H1 (cell line): ENCODE results near the gene C3orf52. TPM values are rescaled to one million over a fixed set of nuclear protein-coding genes. Genes with fewer than 3 reads are reported as not detected.

ENCODE experiments used
- CTCF ChIA-PET: fragments of 300-600 bp; sonication (Branson Sonifier 250); formaldehyde crosslinking; loops from one replicate; lab custom pipeline; 2021; ENCODE audit not compliant: partially characterized antibody; lab: Charles Lee
- POLR2A ChIA-PET: fragments of 300-600 bp; sonication (Branson Sonifier 250); formaldehyde crosslinking; loops from one replicate; lab custom pipeline; 2021; ENCODE audit warnings: inconsistent platforms; ENCODE audit not compliant: partially characterized antibody; lab: Charles Lee
- DNase-seq, 2 experiments: peaks; one replicate each; pipeline versions ENCODE4 v3.0.0 to v3.0.0-alpha.2; 2010 to 2022; ENCODE audit warnings: low spot score in 2 of 2, low read depth in 1 of 2, mixed read lengths in 1 of 2
- FAIRE-seq: peaks from 2 replicates; lab custom pipeline; 2011; peaks lifted over from hg19 to GRCh38; lab: Jason Lieb, UNC
- H2AFZ ChIP-seq: 2 replicates; pipeline ENCODE4 v1.8.1; 2012; ENCODE audit warnings: low read length, inconsistent platforms
- H2AK5ac ChIP-seq: 2 replicates; pipeline ENCODE4 v1.6.1; 2013; ENCODE audit warnings: low read depth, low read length
- H2BK120ac ChIP-seq: replicated peaks from 2 replicates; pipeline ENCODE3; 2013; ENCODE audit warnings: low read depth, low read length, inconsistent platforms
- H2BK12ac ChIP-seq: 2 replicates; pipeline ENCODE4 v1.6.1; 2013; ENCODE audit warnings: low read depth, low read length
- H2BK15ac ChIP-seq: 2 replicates; pipeline ENCODE4 v1.6.1; 2013; ENCODE audit warnings: low read length
- H2BK20ac ChIP-seq: 2 replicates; pipeline ENCODE4 v1.6.1; 2013; ENCODE audit warnings: low read length
- H2BK5ac ChIP-seq: 2 replicates; pipeline ENCODE4 v1.6.1; 2013; ENCODE audit warnings: low read depth, low read length
- H3K14ac ChIP-seq: 2 replicates; pipeline ENCODE4 v1.6.1; 2013; ENCODE audit warnings: inconsistent platforms; ENCODE audit not compliant: insufficient read length
- H3K18ac ChIP-seq: 2 replicates; pipeline ENCODE4 v1.6.1; 2013; ENCODE audit warnings: low read length; ENCODE audit errors: extremely low read depth
- H3K23ac ChIP-seq: 2 replicates; pipeline ENCODE4 v1.6.1; 2013; ENCODE audit warnings: inconsistent platforms; ENCODE audit not compliant: insufficient read length
- H3K23me2 ChIP-seq: 2 replicates; pipeline ENCODE4 v1.6.1; 2013; ENCODE audit warnings: low read depth, low read length
- H3K27ac ChIP-seq: 2 replicates; pipeline ENCODE4 v1.6.1; 2011; ENCODE audit warnings: low read depth, low read length, inconsistent platforms
- H3K27me3 ChIP-seq, 4 experiments: replicated peaks in 1 of 4; 1 replicate in 1 of 4; 2 replicates in 3 of 4; pipeline versions ENCODE4 v1.6.1 to v1.8.1; 2011 to 2013; ENCODE audit warnings: low read length in 3 of 4, mild to moderate bottlenecking in 3 of 4, inconsistent platforms in 2 of 4, mixed read lengths in 2 of 4, moderate library complexity in 1 of 4; ENCODE audit not compliant: control insufficient read depth in 3 of 4, insufficient read depth in 3 of 4; ENCODE audit errors: extremely low read depth in 1 of 4
- H3K36me3 ChIP-seq, 4 experiments: 2 replicates each; pipeline versions ENCODE4 v1.6.1 to v1.8.1; 2011 to 2013; ENCODE audit warnings: mild to moderate bottlenecking in 4 of 4, low read length in 3 of 4, moderate library complexity in 2 of 4, control low read depth in 1 of 4, inconsistent platforms in 1 of 4; ENCODE audit not compliant: insufficient read depth in 4 of 4, control insufficient read depth in 2 of 4
- H3K4ac ChIP-seq: replicated peaks from 2 replicates; pipeline ENCODE3; 2013; ENCODE audit warnings: low read length, low read depth, mixed read lengths, inconsistent platforms; ENCODE audit not compliant: insufficient read length
- H3K4me1 ChIP-seq, 4 experiments: replicated peaks in 1 of 4; 1 replicate in 1 of 4; 2 replicates in 3 of 4; pipeline versions ENCODE4 v1.6.1 to v1.8.1; 2011 to 2013; ENCODE audit warnings: low read length in 3 of 4, inconsistent platforms in 2 of 4, mixed read lengths in 1 of 4; ENCODE audit not compliant: insufficient read depth in 4 of 4, control insufficient read depth in 3 of 4
- H3K4me2 ChIP-seq, 2 experiments: 2 replicates each; pipeline versions ENCODE4 v1.6.1 to v1.8.1; 2011 to 2013; ENCODE audit warnings: low read depth in 2 of 2, low read length in 2 of 2, control low read depth in 1 of 2, inconsistent platforms in 1 of 2, mild to moderate bottlenecking in 1 of 2; ENCODE audit not compliant: insufficient read depth in 1 of 2
- H3K4me3 ChIP-seq, 4 experiments: fragments of 200-600, 300-600 bp in 1 of 4; sonication (generic), shearing (Covaris generic), sonication (Bioruptor Twin) in 1 of 4; 2 replicates each; pipeline versions ENCODE4 v1.5.1 to v1.8.1; 2011 to 2016; ENCODE audit warnings: low read length in 4 of 4, low read depth in 3 of 4, control low read depth in 2 of 4, inconsistent platforms in 2 of 4, mild to moderate bottlenecking in 2 of 4, mixed read lengths in 1 of 4, moderate library complexity in 1 of 4; ENCODE audit not compliant: insufficient read depth in 2 of 4; ENCODE audit errors: extremely low read depth in 1 of 4
- H3K56ac ChIP-seq: replicated peaks from 2 replicates; pipeline ENCODE3; 2013; ENCODE audit warnings: low read depth, mild to moderate bottlenecking, mixed read lengths, low read length, inconsistent platforms; ENCODE audit not compliant: insufficient read length
- H3K79me1 ChIP-seq: 2 replicates; pipeline ENCODE4 v1.6.1; 2013; ENCODE audit warnings: low read depth, low read length, control low read depth
- H3K79me2 ChIP-seq, 2 experiments: 2 replicates each; pipeline versions ENCODE4 v1.6.1 to v1.8.1; 2012 to 2013; ENCODE audit warnings: low read length in 2 of 2, mild to moderate bottlenecking in 2 of 2, inconsistent platforms in 1 of 2; ENCODE audit not compliant: insufficient read depth in 2 of 2, control insufficient read depth in 1 of 2
- H3K9ac ChIP-seq, 4 experiments: replicated peaks in 1 of 4; 1 replicate in 1 of 4; 2 replicates in 3 of 4; pipeline versions ENCODE4 v1.6.1 to v1.8.1; 2011 to 2013; ENCODE audit warnings: low read depth in 3 of 4, low read length in 3 of 4, control low read depth in 2 of 4, mild to moderate bottlenecking in 2 of 4, moderate library complexity in 2 of 4, inconsistent platforms in 1 of 4; ENCODE audit errors: extremely low read depth in 1 of 4
- H3K9me3 ChIP-seq, 2 experiments: 2 replicates each; pipeline versions ENCODE4 v1.6.1 to v1.8.1; 2012 to 2013; ENCODE audit warnings: mild to moderate bottlenecking in 2 of 2, moderate library complexity in 2 of 2, control low read depth in 1 of 2, inconsistent platforms in 1 of 2, low read depth in 1 of 2, low read length in 1 of 2, mixed read lengths in 1 of 2; ENCODE audit not compliant: insufficient read depth in 2 of 2
- H4K20me1 ChIP-seq, 2 experiments: replicated peaks in 1 of 2; 2 replicates each; pipeline versions ENCODE3 to v1.8.1; 2011 to 2013; ENCODE audit warnings: inconsistent platforms in 2 of 2, low read length in 2 of 2, mild to moderate bottlenecking in 1 of 2; ENCODE audit not compliant: insufficient read depth in 2 of 2, control insufficient read depth in 1 of 2
- H4K5ac ChIP-seq: 2 replicates; pipeline ENCODE4 v1.6.1; 2013; ENCODE audit warnings: low read length, low read depth, mixed read lengths, inconsistent platforms; ENCODE audit not compliant: insufficient read length
- H4K8ac ChIP-seq: 2 replicates; pipeline ENCODE4 v1.8.0; 2013; ENCODE audit warnings: mild to moderate bottlenecking, moderate library complexity, low read length, inconsistent platforms; ENCODE audit not compliant: insufficient read depth; ENCODE audit errors: extremely low read depth
- H4K91ac ChIP-seq: replicated peaks from 2 replicates; pipeline ENCODE3; 2013; ENCODE audit warnings: low read length, mixed read lengths, inconsistent platforms; ENCODE audit not compliant: insufficient read length
- BRCA1 ChIP-seq: IDR thresholded peaks from 2 replicates; pipeline ENCODE4 v1.6.1; 2012; ENCODE audit warnings: low read depth, low read length, improper control_type of control experiment
- CHD1 ChIP-seq: IDR thresholded peaks from 2 replicates; pipeline ENCODE4 v1.6.1; 2012; ENCODE audit warnings: low read depth, low read length, improper control_type of control experiment
- CHD2 ChIP-seq: IDR thresholded peaks from 2 replicates; pipeline ENCODE4 v1.6.1; 2012; ENCODE audit warnings: low read length, improper control_type of control experiment
- CREB1 ChIP-seq: IDR thresholded peaks from 2 replicates; pipeline ENCODE4 v1.6.1; 2012; ENCODE audit warnings: inconsistent platforms
- EZH2 ChIP-seq: fragments of 200-600 bp; sonication (generic); IDR thresholded peaks from 2 replicates; pipeline ENCODE4 v1.7.1; 2012; ENCODE audit warnings: low read depth, mild to moderate bottlenecking, moderate library complexity, low read length, inconsistent platforms; ENCODE audit not compliant: severe bottlenecking
- FOSL1 ChIP-seq: IDR thresholded peaks from 2 replicates; pipeline ENCODE4 v1.6.1; 2011; ENCODE audit warnings: mild to moderate bottlenecking, low read depth, low read length, moderate library complexity; ENCODE audit not compliant: insufficient read depth
- GABPA ChIP-seq: IDR thresholded peaks from 2 replicates; pipeline ENCODE4 v1.6.1; 2011; ENCODE audit warnings: mild to moderate bottlenecking, low read length, moderate library complexity, borderline replicate concordance; ENCODE audit not compliant: insufficient read depth
- JUND ChIP-seq: IDR thresholded peaks from 2 replicates; pipeline ENCODE4 v1.6.1; 2011; ENCODE audit warnings: mild to moderate bottlenecking, improper control_type of control experiment, low read length
- NANOG ChIP-seq: IDR thresholded peaks from 2 replicates; pipeline ENCODE4 v1.6.1; 2011; ENCODE audit warnings: low read length, low read depth, mild to moderate bottlenecking, inconsistent platforms; ENCODE audit not compliant: insufficient read depth, poor library complexity, severe bottlenecking
- NRF1 ChIP-seq: IDR thresholded peaks from 2 replicates; pipeline ENCODE4 v1.6.1; 2011; ENCODE audit warnings: mild to moderate bottlenecking, low read depth, low read length, improper control_type of control experiment
- PHF8 ChIP-seq: fragments of 200-600 bp; sonication (generic); conservative IDR thresholded peaks from 2 replicates; pipeline ENCODE4 v1.7.1; 2012; ENCODE audit warnings: low read depth, mild to moderate bottlenecking, inconsistent platforms, low read length, moderate library complexity
- SIN3A ChIP-seq, 2 experiments: IDR thresholded peaks in 1 of 2; conservative IDR thresholded peaks in 1 of 2; 2 replicates each; pipeline ENCODE4 v1.6.1; 2011 to 2012; ENCODE audit warnings: low read length in 2 of 2, improper control_type of control experiment in 1 of 2, low read depth in 1 of 2, mild to moderate bottlenecking in 1 of 2
- SIRT6 ChIP-seq: IDR thresholded peaks from one replicate; pipeline ENCODE4 v1.7.1; 2012; ENCODE audit warnings: low read length, inconsistent platforms
- SIX5 ChIP-seq: IDR thresholded peaks from 2 replicates; pipeline ENCODE4 v1.6.1; 2011; ENCODE audit warnings: mild to moderate bottlenecking, low read depth, low read length
- WGBS, 2 experiments: shearing (Covaris generic) in 1 of 2; methylation state at CpG; one replicate each; pipeline versions ENCODE4 v1.1.6 to v1.1.7; 2013 to 2015; ENCODE audit warnings: low lambda C conversion rate in 2 of 2, mixed read lengths in 2 of 2, inconsistent platforms in 1 of 2, low coverage in 1 of 2, missing lambda C conversion rate in 1 of 2; ENCODE audit not compliant: insufficient replicate concordance in 2 of 2, insufficient coverage in 1 of 2, insufficient read length in 1 of 2; ENCODE audit errors: extremely low coverage in 1 of 2, missing lambda C conversion rate in 1 of 2; 5-methylcytosine and 5-hydroxymethylcytosine counted together
- polyA plus RNA-seq, 7 experiments: library from polyadenylated mRNA; depleted of rRNA in 3 of 7; stranded (reverse) in 5 of 7; unstranded in 2 of 7; fragments of >200 nt in 5 of 7; fragments of 200-250 nt in 2 of 7; gene quantifications; 1 replicate in 5 of 7; 2 replicates in 1 of 7; 4 replicates in 1 of 7; pipeline versions ENCODE4 v1.2.1 to v1.2.3, GENCODE V29; 2011 to 2013; ENCODE audit warnings: missing spikeins in 2 of 7, mixed read lengths in 2 of 7
- total RNA-seq: library from RNA; stranded (reverse); fragmentation: NEBNext Ultra II Directional; extraction: Animal tissue kit (Norgen Biotek cat#: 25700); gene quantifications from 2 replicates; pipeline ENCODE4 v1.2.1, GENCODE V29; 2021
- TF ChIP-seq, protein P1 (sequence below): IDR thresholded peaks from 2 replicates; pipeline ENCODE4 v1.6.1; 2012; ENCODE audit warnings: inconsistent platforms

C3orf52 gene
- total and polyA plus RNA-seq, 2 of the 8 experiments (the other 6 are each of a cell fraction or from before 2014, with no cell fraction given) = 9.7 to 13.1 TPM

DNA sequence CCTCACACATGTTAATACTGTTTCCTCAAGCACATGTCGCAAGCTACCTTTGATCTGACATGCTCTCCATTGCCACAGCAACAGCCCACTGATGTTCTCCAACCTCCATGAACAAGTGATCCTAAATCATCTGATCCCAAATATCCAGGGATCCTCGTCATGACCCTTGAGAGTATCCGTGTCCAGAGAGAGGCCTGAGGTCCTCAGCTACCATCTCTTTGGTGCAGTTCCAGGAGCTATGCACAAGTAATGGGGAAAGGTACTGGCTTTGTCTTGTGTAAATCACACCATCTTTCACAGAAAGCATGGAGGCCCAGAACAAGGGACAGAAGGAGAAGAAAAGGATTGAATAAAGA lies 44.4 kb downstream of the C3orf52 start:
- no peak overlapping the region; the same call in 1 of the 2 replicates for H2BK12ac ChIP-seq
- H4K5ac ChIP-seq = no peak overlapping the region
- CTCF ChIA-PET = interaction anchor here (1.3 to 1.5 kb wide), 2 partner anchors 19 to 27 kb away, joined by 4 read pairs; no protein-coding TSS in a partner anchor
- H3K36me3 ChIP-seq = no peaks in the 10 kb centered on the region; a peak in 2 of 8 replicates
- no peak overlapping the region for H3K4me2 ChIP-seq
- no peak overlapping the region for H3K18ac ChIP-seq
- POLR2A ChIA-PET = interaction anchor here (1.0 kb wide), 1 partner anchor 178 kb away, joined by 3 read pairs; no protein-coding TSS in a partner anchor
- H2AFZ ChIP-seq = no peak overlapping the region
- no peaks in the 10 kb centered on the region for H3K23me2 ChIP-seq
- no peaks in the 10 kb centered on the region for H3K27me3 ChIP-seq
- H3K4me1 ChIP-seq = peaks cover 0 to 12% (median 7%) of the 10 kb centered on the region in 4 experiments; a peak in 4 of 7 replicates
- no peak overlapping the region for H3K14ac ChIP-seq
- H2BK120ac ChIP-seq = no peak overlapping the region
- H3K4ac ChIP-seq = no peak overlapping the region
- no peak overlapping the region for H2BK20ac ChIP-seq
- H3K9ac ChIP-seq = no peak overlapping the region
- no peak overlapping the region for H3K27ac ChIP-seq
- no peak overlapping the region for H3K23ac ChIP-seq
- H4K91ac ChIP-seq = no peak overlapping the region
- no peak for DNase-seq
- FAIRE-seq = no peak
- H3K4me3 ChIP-seq = no peak overlapping the region
- H4K8ac ChIP-seq = no peak overlapping the region
- no peak overlapping the region for H2BK5ac ChIP-seq
- H2AK5ac ChIP-seq = peak overlapping the region; percentile 41; the same call in 1 of the 2 replicates
- 83% methylated on average over 3 of the region's 3 CpGs; no CpG with 5 or more reads in 1 of the 2 experiments for WGBS, 2 experiments
- H3K56ac ChIP-seq = no peak overlapping the region
- no peak overlapping the region; the same call in 1 of the 2 replicates for H2BK15ac ChIP-seq
- H4K20me1 ChIP-seq = no peaks in the 10 kb centered on the region
- H3K79me2 ChIP-seq = no peaks in the 10 kb centered on the region
- no peaks in the 10 kb centered on the region for H3K9me3 ChIP-seq
- H3K79me1 ChIP-seq = no peaks in the 10 kb centered on the region
- TF ChIP-seq PHF8 = no peak
- no peak for TF ChIP-seq GABPA
- TF ChIP-seq CHD1 = no peak
- TF ChIP-seq JUND = no peak
- no peak for TF ChIP-seq BRCA1
- TF ChIP-seq CHD2 = no peak
- no peak for TF ChIP-seq SIX5
- TF ChIP-seq EZH2 = no peak
- TF ChIP-seq CREB1 = no peak
- no peak for TF ChIP-seq SIRT6
- no peak for TF ChIP-seq FOSL1
- TF ChIP-seq NRF1 = no peak
- TF ChIP-seq NANOG = no peak
- no peak for TF ChIP-seq SIN3A (conservative IDR thresholded peaks at IDR 0.05 in 1 of 2, IDR thresholded peaks at IDR 0.05 in 1 of 2; ENCODE audit: low read depth in 1 of 2, low read length in 2 of 2)
- TF ChIP-seq, protein P1, sequence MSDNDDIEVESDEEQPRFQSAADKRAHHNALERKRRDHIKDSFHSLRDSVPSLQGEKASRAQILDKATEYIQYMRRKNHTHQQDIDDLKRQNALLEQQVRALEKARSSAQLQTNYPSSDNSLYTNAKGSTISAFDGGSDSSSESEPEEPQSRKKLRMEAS = no peak
